RWPE1 (cell line): Measurements from ENCODE around the gene NR3C2.

ENCODE experiments used
- CTCF ChIA-PET: fragments of 350-600 bp; sonication (Branson Sonifier 250); formaldehyde crosslinking; extraction: SDS; loops from one replicate; lab custom pipeline; 2021; lab: Yijun Ruan, JAX
- POLR2A ChIA-PET: fragments of 400-600 bp; formaldehyde crosslinking; extraction: SDS; loops from one replicate; lab custom pipeline; 2020; ENCODE audit warnings: antibody characterized with exemption; ENCODE audit not compliant: low non-redundant PET; lab: Yijun Ruan, JAX
- DNase-seq: peaks from one replicate; pipeline ENCODE4 v3.0.0; 2012; ENCODE audit warnings: low spot score
- H3K27ac ChIP-seq: fragments of 450-650 bp; 2 replicates; pipeline ENCODE4 v1.5.1; 2017
- TF ChIP-seq, protein P1 (sequence below): fragments of 450-650 bp; conservative IDR thresholded peaks from 2 replicates; pipeline ENCODE4 v1.5.1; 2017; ENCODE audit warnings: low read depth, mild to moderate bottlenecking

NR3C2 gene

DNA sequence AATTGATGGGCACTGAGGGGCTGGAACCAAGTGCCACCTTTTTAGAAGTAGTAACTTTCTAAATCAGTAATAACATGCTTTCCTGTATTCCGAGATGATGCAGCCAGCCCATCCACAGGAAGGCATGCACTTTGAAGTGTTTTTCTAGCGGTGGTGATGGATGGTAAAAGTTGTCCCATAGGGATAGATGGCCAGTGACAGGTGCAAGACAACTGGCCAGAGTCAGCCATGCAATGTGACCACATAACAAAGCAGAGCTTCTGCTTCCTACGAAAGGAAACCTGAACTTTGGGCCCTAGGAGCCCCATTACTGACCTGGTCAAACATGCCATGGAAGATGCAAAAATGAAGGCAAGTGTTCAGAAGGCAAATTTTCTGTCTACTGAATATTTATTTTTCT lies 72.3 kb downstream of the NR3C2 start:
- DNase-seq: no peak
- CTCF ChIA-PET: interaction anchor here (0.6 kb wide), 1 partner anchor 28 kb away, joined by 3 read pairs; no protein-coding TSS in a partner anchor
- H3K27ac ChIP-seq: no peak overlapping the region
- POLR2A ChIA-PET: no interaction called here
- TF ChIP-seq, protein P1, sequence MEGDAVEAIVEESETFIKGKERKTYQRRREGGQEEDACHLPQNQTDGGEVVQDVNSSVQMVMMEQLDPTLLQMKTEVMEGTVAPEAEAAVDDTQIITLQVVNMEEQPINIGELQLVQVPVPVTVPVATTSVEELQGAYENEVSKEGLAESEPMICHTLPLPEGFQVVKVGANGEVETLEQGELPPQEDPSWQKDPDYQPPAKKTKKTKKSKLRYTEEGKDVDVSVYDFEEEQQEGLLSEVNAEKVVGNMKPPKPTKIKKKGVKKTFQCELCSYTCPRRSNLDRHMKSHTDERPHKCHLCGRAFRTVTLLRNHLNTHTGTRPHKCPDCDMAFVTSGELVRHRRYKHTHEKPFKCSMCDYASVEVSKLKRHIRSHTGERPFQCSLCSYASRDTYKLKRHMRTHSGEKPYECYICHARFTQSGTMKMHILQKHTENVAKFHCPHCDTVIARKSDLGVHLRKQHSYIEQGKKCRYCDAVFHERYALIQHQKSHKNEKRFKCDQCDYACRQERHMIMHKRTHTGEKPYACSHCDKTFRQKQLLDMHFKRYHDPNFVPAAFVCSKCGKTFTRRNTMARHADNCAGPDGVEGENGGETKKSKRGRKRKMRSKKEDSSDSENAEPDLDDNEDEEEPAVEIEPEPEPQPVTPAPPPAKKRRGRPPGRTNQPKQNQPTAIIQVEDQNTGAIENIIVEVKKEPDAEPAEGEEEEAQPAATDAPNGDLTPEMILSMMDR: no peak

DNA sequence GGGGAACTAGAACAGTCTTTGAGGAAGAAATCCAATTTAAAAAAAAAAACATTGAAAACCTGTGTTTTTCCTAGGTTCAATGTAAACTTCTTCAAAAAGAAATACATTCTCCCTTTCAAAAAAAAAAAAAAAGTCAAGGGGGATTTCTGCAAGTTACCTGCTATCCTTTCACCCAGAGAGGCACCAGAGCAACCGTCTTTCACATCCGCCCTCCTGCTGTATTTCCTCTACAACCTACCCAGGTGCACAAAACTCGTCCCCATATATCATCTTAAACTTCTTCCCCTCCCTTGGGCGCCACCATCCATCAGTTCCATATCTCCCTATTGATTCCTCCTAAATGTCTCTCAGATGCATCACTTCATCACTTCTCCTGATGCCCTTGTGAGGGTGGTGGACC lies 74.5 kb downstream of the NR3C2 start:
- TF ChIP-seq, protein P1: no peak
- no peak overlapping the region for H3K27ac ChIP-seq
- ChIA-PET POLR2A (no interaction called here), CTCF (no interaction called here)
- no peak for DNase-seq

DNA sequence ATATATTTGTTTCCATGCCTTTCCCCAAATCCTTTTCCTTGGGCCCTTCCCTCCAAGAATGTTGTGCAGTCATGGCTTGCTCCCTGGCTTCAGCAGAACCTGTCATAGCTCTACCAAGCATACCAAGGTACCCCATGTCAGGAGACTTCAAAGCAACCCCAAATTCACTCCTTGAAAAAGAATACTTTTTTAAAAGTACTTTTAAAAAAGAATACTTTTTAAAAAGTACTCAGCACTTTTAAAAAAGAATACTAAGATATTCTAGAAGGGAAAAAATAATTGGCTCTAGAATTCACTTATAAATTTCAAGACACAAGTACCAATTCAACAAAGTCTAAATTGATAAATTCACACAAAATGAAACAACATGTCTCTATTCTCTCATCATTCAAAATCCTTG lies 76.0 kb downstream of the NR3C2 start:
- TF ChIP-seq, protein P1: no peak
- ChIA-PET POLR2A (no interaction called here), CTCF (no interaction called here)

DNA sequence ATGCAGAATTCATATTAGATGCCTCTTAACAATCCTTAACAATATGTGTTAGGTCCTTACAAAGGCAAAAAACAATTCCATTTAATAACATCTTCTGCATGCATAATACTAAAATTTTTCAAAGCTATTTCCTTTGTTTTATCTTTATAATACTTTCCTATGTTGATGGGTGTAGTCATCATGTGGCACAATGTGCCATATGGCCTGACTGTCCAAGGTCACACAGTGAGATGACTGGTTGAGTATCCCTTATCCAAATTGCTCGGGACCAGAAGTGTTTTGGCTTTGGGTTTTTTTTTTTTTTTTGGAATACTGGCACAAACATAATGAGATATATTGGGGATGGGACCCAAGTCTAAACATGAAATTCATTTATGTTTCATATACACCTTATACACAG lies 77.7 kb downstream of the NR3C2 start:
- no peak overlapping the region for H3K27ac ChIP-seq
- CTCF ChIA-PET: interaction anchor here (0.6 kb wide), 1 partner anchor 183 kb away, joined by 3 read pairs; no protein-coding TSS in a partner anchor
- no peak for DNase-seq
- TF ChIP-seq, protein P1: no peak
- POLR2A ChIA-PET: no interaction called here

More for the DNA sequence above, 76.0 kb downstream of the NR3C2 start:
- DNase-seq: no peak
- H3K27ac ChIP-seq: no peak overlapping the region

DNA sequence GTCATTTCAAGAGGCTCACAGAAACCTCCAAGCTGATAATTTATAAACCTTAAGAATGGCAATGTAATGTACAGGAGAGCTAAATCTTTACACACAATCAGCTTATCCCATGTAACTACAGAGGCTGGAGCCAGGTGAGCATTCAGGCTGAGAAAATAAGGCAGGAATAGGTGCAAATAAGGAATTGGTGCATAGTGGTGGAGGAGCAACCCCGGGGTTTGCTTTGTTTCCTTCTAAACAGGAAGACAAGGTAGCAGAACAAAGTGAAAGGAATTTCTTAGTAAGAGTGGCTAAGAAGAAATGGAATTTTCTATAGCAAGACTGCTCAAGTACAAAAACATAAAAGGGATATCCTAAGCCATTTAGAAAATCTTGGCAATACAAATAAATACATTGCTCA lies 82.4 kb downstream of the NR3C2 start:
- TF ChIP-seq, protein P1: no peak
- no peak for DNase-seq
- POLR2A ChIA-PET: no interaction called here
- CTCF ChIA-PET: interaction anchor here (0.8 kb wide), 1 partner anchor 244 kb away, joined by 4 read pairs; no protein-coding TSS in a partner anchor
- H3K27ac ChIP-seq: no peak overlapping the region

DNA sequence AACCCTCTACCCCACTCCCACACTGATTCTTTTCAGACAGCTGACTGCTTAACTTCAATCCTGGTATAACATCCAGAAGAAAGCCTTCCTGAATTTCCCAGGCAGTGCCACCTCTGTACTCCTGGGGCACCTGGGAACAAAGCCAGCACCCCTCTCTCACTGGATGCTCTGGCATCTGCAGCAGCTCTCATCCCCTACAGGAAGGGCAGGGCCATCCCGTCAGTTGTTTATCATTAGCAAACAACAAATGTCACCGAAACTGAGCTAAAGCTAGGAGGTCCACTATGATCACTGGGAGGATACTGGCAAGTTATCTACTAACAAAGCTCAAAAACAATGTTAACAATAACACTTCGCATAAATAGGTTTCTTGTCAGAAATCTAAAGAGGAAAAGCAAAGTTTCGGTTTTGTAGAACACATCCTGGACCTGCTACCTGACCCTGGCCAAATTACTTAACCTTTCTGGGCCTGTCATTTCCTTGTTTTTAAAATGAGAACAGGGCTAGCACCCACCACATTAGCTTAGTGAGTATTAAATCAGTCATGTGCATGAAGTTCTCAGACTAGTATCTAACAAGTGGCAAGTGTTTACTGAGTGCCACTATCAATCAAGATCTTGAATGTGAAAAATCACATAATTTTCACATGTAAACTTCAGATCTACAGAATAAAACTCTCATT lies 86.6 kb downstream of the NR3C2 start:
- TF ChIP-seq, protein P1: no peak
- no peak overlapping the region for H3K27ac ChIP-seq
- no peak for DNase-seq
- ChIA-PET CTCF (no interaction called here), POLR2A (no interaction called here)
